HFFc6 (cell line): ENCODE data around the gene FOXP1. TPM values are rescaled to one million over a fixed set of nuclear protein-coding genes. Genes with fewer than 3 reads are reported as not detected.

Experiments used
- DNase-seq: peaks from one replicate; pipeline ENCODE4 v3.0.0-alpha.2; 2018
- H3K27ac Mint-ChIP-seq: 2 replicates; pipeline ENCODE4 v1.8.0; 2020; ENCODE audit warnings: mild to moderate bottlenecking, mixed read lengths
- H3K27me3 Mint-ChIP-seq: 2 replicates; pipeline ENCODE4 v1.8.0; 2021; ENCODE audit warnings: mild to moderate bottlenecking, moderate library complexity, mixed read lengths; ENCODE audit not compliant: insufficient read depth
- H3K36me3 Mint-ChIP-seq: 2 replicates; pipeline ENCODE4 v1.8.0; 2021; ENCODE audit warnings: low read depth, mixed read lengths
- H3K4me1 Mint-ChIP-seq: 2 replicates; pipeline ENCODE4 v1.8.0; 2020; ENCODE audit warnings: low read depth, mixed read lengths
- H3K4me3 Mint-ChIP-seq: 2 replicates; pipeline ENCODE4 v1.8.0; 2020; ENCODE audit warnings: mild to moderate bottlenecking, moderate library complexity, mixed read lengths
- H3K9me3 Mint-ChIP-seq: 2 replicates; pipeline ENCODE4 v1.8.0; 2020; ENCODE audit warnings: mild to moderate bottlenecking, mixed read lengths
- CTCF ChIP-seq: fragments of 200-600 bp; sonication (generic); IDR thresholded peaks from 2 replicates; pipeline ENCODE4 v1.5.0; 2021; ENCODE audit warnings: antibody characterized with exemption, mild to moderate bottlenecking
- total RNA-seq, 6 experiments: library from RNA; stranded (reverse); fragmentation: NEBNext Ultra II Directional; extraction: Animal tissue kit (Norgen Biotek cat#: 25700); gene quantifications; 2 replicates in 1 of 6; 3 replicates in 5 of 6; pipeline ENCODE4 v1.2.3, GENCODE V29; 2021

Gene FOXP1
- total RNA-seq, 6 experiments from 2014 or later: 32.2 to 59.3 (median 52.0) TPM

GRCh38 chr3:71458895-71459294, 124.6 kb downstream of the FOXP1 start:
- no peaks in the 10 kb centered on the region for H3K9me3 Mint-ChIP-seq
- TF ChIP-seq CTCF: no peak
- peaks cover 4% of the 10 kb centered on the region; the same call in 1 of the 2 replicates for H3K36me3 Mint-ChIP-seq
- DNase-seq: no peak
- H3K4me3 Mint-ChIP-seq: no peak overlapping the region
- H3K27me3 Mint-ChIP-seq: no peaks in the 10 kb centered on the region
- H3K4me1 Mint-ChIP-seq: peaks cover 52% of the 10 kb centered on the region
- H3K27ac Mint-ChIP-seq: no peak overlapping the region

DNA sequence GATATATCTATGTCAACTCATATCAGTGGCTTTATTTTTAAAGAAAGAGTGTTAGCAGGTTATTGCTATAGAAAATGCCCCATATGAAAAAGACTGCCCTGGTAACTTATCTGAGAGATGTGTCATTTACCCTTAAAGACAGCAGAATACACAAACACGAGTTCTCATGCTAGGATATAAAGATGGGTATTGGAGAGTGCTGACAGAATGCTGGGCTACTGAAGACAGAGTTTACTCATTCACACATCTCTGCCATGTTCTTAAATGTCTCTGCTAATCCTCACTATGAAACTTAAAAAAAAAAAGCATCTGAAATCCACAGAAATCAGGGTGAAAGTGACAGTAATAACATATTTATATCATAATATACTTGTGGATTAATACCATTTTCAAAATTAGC, 126.7 kb downstream of the FOXP1 start:
- TF ChIP-seq CTCF: no peak
- Mint-ChIP-seq H3K9me3 (no peaks in the 10 kb centered on the region), H3K4me1 (peaks cover 42% of the 10 kb centered on the region), H3K27me3 (no peaks in the 10 kb centered on the region), H3K27ac (peak overlapping the region; percentile 62), H3K4me3 (peak overlapping the region; percentile 79; the same call in 1 of the 2 replicates), H3K36me3 (no peaks in the 10 kb centered on the region)
- no peak for DNase-seq

GRCh38 chr3:71456156-71456555, 127.4 kb downstream of the FOXP1 start:
- Mint-ChIP-seq H3K36me3 (no peaks in the 10 kb centered on the region), H3K9me3 (no peaks in the 10 kb centered on the region)

DNA sequence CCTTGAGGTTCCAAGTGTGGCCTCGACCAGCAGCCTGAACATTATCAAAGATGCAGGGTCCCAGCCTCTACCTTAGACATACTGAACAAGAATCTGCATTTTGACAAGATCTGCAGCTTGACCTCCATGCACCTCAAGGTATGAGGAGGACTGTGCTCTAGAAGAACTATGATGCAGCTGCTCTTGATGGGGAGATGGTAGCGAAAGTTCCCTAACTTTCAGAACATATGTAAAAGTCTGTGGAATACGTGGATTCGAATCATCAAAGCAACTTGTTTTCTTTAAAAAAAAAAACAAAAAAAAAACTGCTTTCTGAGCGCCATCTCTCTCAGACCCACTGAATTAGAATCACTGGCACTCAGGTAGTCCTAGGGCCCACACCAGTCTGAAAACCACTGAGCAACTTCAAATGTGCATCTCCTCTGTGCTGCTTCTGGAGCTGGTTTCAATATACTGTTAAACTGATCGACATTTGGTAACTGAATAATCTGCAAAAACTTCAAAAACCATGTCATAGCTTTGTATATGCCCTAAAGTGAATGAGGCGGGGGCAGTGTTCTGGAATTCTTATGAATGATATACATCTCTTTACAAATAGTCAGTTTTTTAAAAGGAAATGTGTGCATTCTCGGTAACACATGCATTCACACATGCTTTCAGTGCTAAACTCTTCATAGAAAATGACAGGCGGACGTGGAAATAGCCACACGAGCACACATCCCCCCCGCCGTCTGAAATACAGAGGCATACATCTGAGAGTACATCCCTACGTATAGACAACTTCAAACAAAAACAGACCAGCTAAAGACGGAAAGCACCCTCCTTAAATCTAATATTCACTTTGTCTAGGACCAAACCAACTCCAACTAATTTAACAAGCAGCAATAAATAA, 128.8 kb downstream of the FOXP1 start:
- Mint-ChIP-seq H3K9me3 (no peaks in the 10 kb centered on the region), H3K4me3 (no peak overlapping the region), H3K36me3 (no peaks in the 10 kb centered on the region), H3K4me1 (peaks cover 41% of the 10 kb centered on the region), H3K27me3 (no peaks in the 10 kb centered on the region), H3K27ac (no peak overlapping the region)
- TF ChIP-seq CTCF: no peak
- no peak for DNase-seq

More at GRCh38 chr3:71456156-71456555, 127.4 kb downstream of the FOXP1 start:
- Mint-ChIP-seq H3K27me3 (no peaks in the 10 kb centered on the region), H3K27ac (peak overlapping the region; percentile 62; the same call in 1 of the 2 replicates), H3K4me1 (peaks cover 36% of the 10 kb centered on the region), H3K4me3 (peak overlapping the region; percentile 79)
- DNase-seq: no peak
- TF ChIP-seq CTCF: peak; percentile 30; the same call in 1 of the 2 replicates

- no peaks in the 10 kb centered on the region for H3K27me3 Mint-ChIP-seq
- H3K9me3 Mint-ChIP-seq: no peaks in the 10 kb centered on the region
- no peak for DNase-seq
- peaks cover 49% of the 10 kb centered on the region for H3K4me1 Mint-ChIP-seq
- no peak overlapping the region for H3K27ac Mint-ChIP-seq
- TF ChIP-seq CTCF: no peak
- no peak overlapping the region for H3K4me3 Mint-ChIP-seq
- H3K36me3 Mint-ChIP-seq: no peaks in the 10 kb centered on the region
These were observed 129.6 kb downstream of the FOXP1 start for GRCh38 chr3:71453822-71454511.
